Tibial nerve (tissue), 4 donors: ENCODE measurements around the gene CTNND2. TPM values are rescaled to one million over a fixed set of nuclear protein-coding genes. Genes with fewer than 3 reads are reported as not detected.

Source experiments
- DNase-seq, 2 donors: peaks; one replicate each; pipeline ENCODE4 v3.0.0-alpha.2; 2019; ENCODE audit warnings: low spot score in 2 of 2
- H3K27ac ChIP-seq, 4 donors: fragments of 200-600 bp; sonication (generic) in 3 of 4; one replicate each; pipeline ENCODE4 v1.5.1; 2017 to 2019; ENCODE audit warnings: mild to moderate bottlenecking in 1 of 4
- H3K27me3 ChIP-seq, 2 donors: fragments of 200-600 bp; sonication (generic) in 1 of 2; one replicate each; pipeline versions ENCODE4 v1.5.1 to v1.6.0; 2017 to 2019
- H3K36me3 ChIP-seq, 3 donors: fragments of 200-600 bp; sonication (generic); one replicate each; pipeline ENCODE4 v1.5.1; 2018 to 2019
- H3K4me1 ChIP-seq, 4 donors: fragments of 200-600 bp; sonication (generic) in 3 of 4; one replicate each; pipeline ENCODE4 v1.5.1; 2017 to 2019
- H3K4me3 ChIP-seq, 4 donors: fragments of 200-600 bp; sonication (generic) in 3 of 4; one replicate each; pipeline ENCODE4 v1.5.1; 2017 to 2019; ENCODE audit warnings: mild to moderate bottlenecking in 1 of 4, moderate library complexity in 1 of 4
- H3K9me3 ChIP-seq, 4 donors: fragments of 200-600 bp; sonication (generic) in 3 of 4; one replicate each; pipeline ENCODE4 v1.5.1; 2017 to 2019
- CTCF ChIP-seq, 5 experiments: fragments of 200-600 bp in 3 of 5; fragments of 450-650 bp in 2 of 5; sonication (generic) in 3 of 5; IDR thresholded peaks; one replicate each; pipeline ENCODE4 v1.5.1; 2016 to 2019; ENCODE audit warnings: antibody characterized with exemption in 5 of 5, mild to moderate bottlenecking in 3 of 5, moderate library complexity in 2 of 5
- EP300 ChIP-seq, 2 donors: sonication (generic); formaldehyde crosslinking; IDR thresholded peaks; one replicate each; pipeline ENCODE4 v1.6.1; 2017; ENCODE audit warnings: antibody characterized with exemption in 2 of 2, mild to moderate bottlenecking in 1 of 2
- POLR2A ChIP-seq, 2 donors: fragments of 450-650 bp; IDR thresholded peaks; one replicate each; pipeline ENCODE4 v1.6.1; 2017; ENCODE audit warnings: antibody characterized with exemption in 2 of 2, mild to moderate bottlenecking in 2 of 2, moderate library complexity in 2 of 2
- WGBS, 2 donors: methylation state at CpG; one replicate each; pipeline ENCODE4 v1.1.5; 2018; 5-methylcytosine and 5-hydroxymethylcytosine counted together
- total RNA-seq, 4 donors: library from RNA; depleted of rRNA; stranded (reverse); fragments of >200 nt; gene quantifications; one replicate each; pipeline ENCODE4 v1.1.0, GENCODE V29; 2016

Gene CTNND2
- total RNA-seq, 4 donors from 2014 or later: 1.5 to 5.7 (median 2.5) TPM; not detected in 1

GRCh38 chr5:11407556-11408145 is 496.6 kb downstream of the CTNND2 start:
- H3K9me3 ChIP-seq: no peaks in the 10 kb centered on the region
- no peak for DNase-seq
- WGBS, 2 donors: 84% methylated on average over 5 of the region's 5 CpGs

DNA sequence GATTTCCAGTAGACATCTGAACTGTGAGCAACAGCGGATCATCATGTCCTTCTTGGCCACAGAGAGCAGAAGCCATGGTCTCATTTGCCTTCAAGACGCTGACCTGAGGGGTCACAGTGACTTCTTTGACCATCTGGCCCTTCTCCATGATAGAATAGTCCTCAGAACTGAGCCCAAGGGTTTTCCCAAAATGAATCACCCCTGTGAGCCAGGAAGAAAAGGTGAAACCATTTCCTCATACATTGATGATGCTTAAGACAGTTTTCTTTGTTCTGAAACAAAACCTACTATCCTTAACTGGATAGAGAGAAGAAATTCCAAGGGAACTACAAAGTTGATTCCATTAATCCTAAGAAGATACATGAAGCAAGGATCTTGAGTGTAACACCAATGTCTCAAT is 503.9 kb downstream of the CTNND2 start:
- 83 to 90% methylated on average over 2 of the region's 2 CpGs for WGBS, 2 donors

More at GRCh38 chr5:11407556-11408145, 496.6 kb downstream of the CTNND2 start:
- TF ChIP-seq POLR2A (IDR thresholded peaks at IDR 0.05): no peak
- Histone ChIP-seq H3K4me1 (peaks cover 0 to 6% (median 0%) of the 10 kb centered on the region in 4 donors), H3K36me3 (no peaks in the 10 kb centered on the region), H3K27ac (no peak overlapping the region), H3K27me3 (no peaks in the 10 kb centered on the region), H3K4me3 (no peak overlapping the region)

GRCh38 chr5:11398728-11399127 is 505.5 kb downstream of the CTNND2 start:
- TF ChIP-seq POLR2A (IDR thresholded peaks at IDR 0.05): no peak
- no peak for TF ChIP-seq EP300 (IDR thresholded peaks at IDR 0.05)
- no peak for DNase-seq
- Histone ChIP-seq H3K27me3 (no peaks in the 10 kb centered on the region), H3K36me3 (no peaks in the 10 kb centered on the region), H3K4me1 (no peaks in the 10 kb centered on the region), H3K9me3 (no peaks in the 10 kb centered on the region), H3K4me3 (no peak overlapping the region), H3K27ac (no peak overlapping the region)
- 90 to 94% methylated on average over 3 of the region's 3 CpGs for WGBS, 2 donors

More for the DNA sequence above, 503.9 kb downstream of the CTNND2 start:
- Histone ChIP-seq H3K36me3 (no peaks in the 10 kb centered on the region), H3K4me1 (no peaks in the 10 kb centered on the region), H3K27me3 (no peaks in the 10 kb centered on the region), H3K27ac (no peak overlapping the region), H3K9me3 (no peaks in the 10 kb centered on the region), H3K4me3 (no peak overlapping the region)
- no peak for DNase-seq
- TF ChIP-seq EP300 (IDR thresholded peaks at IDR 0.05) (no peak), POLR2A (IDR thresholded peaks at IDR 0.05) (no peak), CTCF (IDR thresholded peaks at IDR 0.05) (no peak)

DNA sequence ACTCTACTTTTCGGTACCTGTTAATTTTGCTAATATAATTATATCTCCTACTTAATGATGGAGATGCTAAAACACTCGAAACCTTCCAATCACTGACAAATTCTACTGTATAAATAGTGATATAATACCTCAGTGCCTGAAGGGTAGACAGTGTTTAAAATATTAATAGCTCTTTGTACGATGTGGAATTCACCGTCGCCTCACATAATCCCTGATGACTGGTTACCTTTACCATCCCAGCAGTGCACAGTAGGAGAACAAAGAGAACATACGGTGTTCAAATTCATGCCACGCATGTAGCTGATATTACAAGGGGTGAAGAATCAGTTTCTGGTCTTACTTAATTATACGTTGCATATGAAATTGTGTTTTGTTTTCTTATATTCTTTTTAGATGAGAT is 506.7 kb downstream of the CTNND2 start:
- 90 to 91% methylated on average over 8 of the region's 8 CpGs for WGBS, 2 donors
- H3K9me3 ChIP-seq: no peaks in the 10 kb centered on the region
- no peaks in the 10 kb centered on the region for H3K4me1 ChIP-seq
- H3K4me3 ChIP-seq: no peak overlapping the region
- no peaks in the 10 kb centered on the region for H3K36me3 ChIP-seq
- TF ChIP-seq CTCF (IDR thresholded peaks at IDR 0.05): no peak
- TF ChIP-seq EP300 (IDR thresholded peaks at IDR 0.05): no peak
- TF ChIP-seq POLR2A (IDR thresholded peaks at IDR 0.05): no peak
- DNase-seq: no peak
- H3K27me3 ChIP-seq: no peaks in the 10 kb centered on the region
- no peak overlapping the region for H3K27ac ChIP-seq

GRCh38 chr5:11396917-11397316 is 507.3 kb downstream of the CTNND2 start:
- Histone ChIP-seq H3K9me3 (no peaks in the 10 kb centered on the region), H3K36me3 (no peaks in the 10 kb centered on the region), H3K4me3 (no peak overlapping the region), H3K27ac (no peak overlapping the region), H3K4me1 (no peaks in the 10 kb centered on the region), H3K27me3 (no peaks in the 10 kb centered on the region)
- WGBS, 2 donors: 74 to 85% methylated on average over 5 of the region's 5 CpGs
- no peak for TF ChIP-seq CTCF (IDR thresholded peaks at IDR 0.05)
- no peak for TF ChIP-seq POLR2A (IDR thresholded peaks at IDR 0.05)
- TF ChIP-seq EP300 (IDR thresholded peaks at IDR 0.05): no peak
- no peak for DNase-seq

DNA sequence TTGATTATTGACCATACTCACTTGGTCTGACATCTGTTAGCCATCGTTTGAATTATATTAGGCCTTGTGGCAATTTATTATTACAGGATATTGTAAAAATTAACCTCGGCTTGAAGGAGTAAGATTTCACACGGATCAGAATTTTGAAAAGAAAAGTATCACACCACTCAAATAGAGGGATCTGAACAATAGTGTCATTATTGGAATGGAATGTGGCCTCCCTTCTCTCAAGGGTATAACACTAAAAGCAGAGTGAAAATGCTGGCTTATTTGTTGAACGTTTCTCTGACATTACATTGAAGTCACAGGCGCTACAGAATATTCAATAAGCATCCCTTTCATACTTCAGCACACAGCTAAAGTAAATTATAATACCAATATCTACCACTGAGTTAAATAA is 509.3 kb downstream of the CTNND2 start:
- Histone ChIP-seq H3K36me3 (no peaks in the 10 kb centered on the region), H3K4me3 (no peak overlapping the region), H3K27ac (no peak overlapping the region), H3K4me1 (no peaks in the 10 kb centered on the region), H3K9me3 (no peaks in the 10 kb centered on the region), H3K27me3 (no peaks in the 10 kb centered on the region)
- 31 to 41% methylated on average over 5 of the region's 5 CpGs for WGBS, 2 donors
- TF ChIP-seq POLR2A (IDR thresholded peaks at IDR 0.05): no peak
- TF ChIP-seq CTCF (IDR thresholded peaks at IDR 0.05): no peak
- no peak for TF ChIP-seq EP300 (IDR thresholded peaks at IDR 0.05)
- no peak for DNase-seq
